Activated T-helper 1 cell treated with Interleukin-2 at 50 U/mL for 16 hours (primary cell): ENCODE results near the gene ARR3.
"Not testable (repeated sequence)": the region's sequence is repeated elsewhere in the genome, so short reads cannot be mapped to it uniquely, and the experiment has no call there.

Source experiments
- DNase-seq: peaks from one replicate; pipeline ENCODE4 v3.0.0-alpha.2; 2020; ENCODE audit warnings: low read depth

The ARR3 gene

DNA sequence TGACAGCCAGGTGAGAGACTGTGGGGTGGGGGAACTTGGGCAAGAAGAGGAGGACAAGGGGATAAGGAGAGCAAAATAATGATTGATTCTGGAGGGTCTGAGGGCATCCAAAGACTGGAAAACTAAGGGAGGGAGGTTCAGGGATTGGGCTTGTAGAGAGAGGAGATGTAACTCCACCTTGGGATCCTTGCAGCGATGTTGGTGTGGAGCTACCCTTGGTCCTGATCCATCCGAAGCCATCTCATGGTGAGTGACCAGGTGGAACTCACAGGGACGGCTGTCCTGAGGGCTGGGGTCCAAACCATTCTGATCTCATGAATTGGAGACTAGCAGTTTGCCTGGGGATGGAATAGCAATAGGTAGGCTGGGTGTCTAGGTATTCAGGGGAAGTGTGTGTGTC is 12.4 kb downstream of the ARR3 start:
- DNase-seq, result no peak

DNA sequence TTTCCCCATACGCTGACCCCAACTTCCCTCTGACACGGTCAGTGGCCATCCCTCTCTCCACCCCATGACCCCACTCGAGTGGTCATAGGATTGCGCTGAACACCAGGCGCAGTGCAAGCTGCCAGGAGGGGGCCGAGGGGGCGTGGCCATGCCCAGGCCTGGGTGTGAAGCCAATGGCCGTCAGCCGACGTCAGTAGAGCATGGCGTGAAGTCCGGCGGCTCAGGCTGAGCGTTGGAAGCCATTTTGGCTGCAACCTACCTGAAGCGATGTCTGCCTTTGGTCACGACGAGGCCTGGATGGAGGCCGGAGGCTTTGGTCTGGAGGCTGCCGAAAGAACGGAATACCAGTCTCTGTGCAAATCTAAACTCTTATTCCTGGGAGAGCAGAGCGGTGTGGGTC is 13.8 kb downstream of the ARR3 start, which contains the start of gene RAB41:
TSS of gene RAB41 (plus strand) at position 222 of the 400 bp plus-strand sequence. CDS start at position 268, 46 bp downstream.
- DNase-seq, result no peak

DNA sequence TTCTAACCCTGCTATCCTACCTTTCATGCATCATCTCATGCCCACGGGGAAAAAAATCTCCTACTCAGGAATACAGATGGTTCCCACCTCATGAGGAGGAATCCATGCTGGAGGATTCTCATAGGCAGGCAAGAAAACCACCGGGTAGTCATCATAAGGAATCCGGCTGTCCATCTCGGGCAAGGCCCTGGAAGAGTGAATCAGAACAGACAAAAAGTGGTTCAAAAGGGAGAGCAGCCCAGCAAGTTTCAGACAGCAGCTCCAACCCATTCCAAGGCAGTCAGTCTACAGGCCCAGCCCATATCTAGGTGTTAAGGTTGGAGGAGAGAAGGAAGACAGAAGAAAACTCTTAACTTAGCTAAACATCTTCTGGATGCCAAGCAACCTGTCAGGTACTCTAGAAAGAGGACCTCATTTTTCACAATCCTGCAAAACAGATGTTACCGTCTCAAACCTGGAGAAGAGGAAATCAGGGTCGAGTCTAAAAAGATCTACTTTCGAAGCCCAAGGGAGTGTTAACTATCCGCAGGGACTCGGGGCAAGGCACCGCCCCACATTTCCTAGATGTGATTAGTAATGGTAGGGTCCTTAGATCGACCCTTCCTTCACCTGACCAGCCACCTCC is 21.1 kb downstream of the ARR3 start:
- no peak for DNase-seq

DNA sequence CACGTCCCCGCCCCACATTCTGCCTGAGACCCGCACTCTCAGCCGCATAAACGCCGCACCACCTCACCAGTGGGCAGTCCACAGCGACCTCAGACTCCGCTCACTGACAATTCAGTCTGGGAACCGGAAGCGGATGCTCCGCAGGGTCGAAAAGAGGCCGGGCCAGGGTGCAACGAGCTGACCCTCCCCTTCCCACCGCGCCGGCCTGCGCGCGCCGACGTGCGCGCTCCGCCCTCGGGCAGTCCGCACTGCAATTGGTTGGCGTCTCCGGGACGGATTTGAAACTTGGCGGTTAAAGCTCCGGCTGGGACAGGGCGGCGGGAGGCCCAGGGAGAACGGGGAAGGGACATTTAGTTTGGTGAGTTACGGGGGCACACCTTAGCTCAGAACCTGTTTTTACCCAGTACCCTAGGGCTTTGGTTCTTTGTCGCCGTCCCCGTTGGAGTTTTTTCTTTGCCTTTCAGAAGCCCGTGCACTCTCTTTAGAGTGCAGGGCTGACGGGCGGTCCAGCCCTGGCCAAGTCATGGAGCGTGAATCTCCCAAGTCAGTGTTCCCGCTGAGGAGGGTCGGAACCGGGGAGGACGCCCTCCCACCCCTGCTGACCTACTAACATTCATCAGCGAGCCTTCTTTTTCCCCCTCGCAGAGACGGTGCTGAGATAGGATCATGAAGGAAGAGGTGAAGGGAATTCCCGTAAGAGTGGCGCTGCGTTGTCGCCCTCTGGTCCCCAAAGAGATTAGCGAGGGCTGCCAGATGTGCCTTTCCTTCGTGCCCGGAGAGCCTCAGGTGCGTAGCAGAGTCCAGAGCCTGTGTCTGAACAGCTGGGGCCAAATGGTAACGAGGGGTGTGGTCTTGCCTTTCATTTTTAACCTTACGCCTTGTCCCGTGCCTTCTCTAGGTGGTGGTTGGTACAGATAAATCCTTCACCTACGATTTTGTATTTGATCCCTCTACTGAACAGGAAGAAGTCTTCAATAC is 21.9 kb downstream of the ARR3 start, which contains the start of the genes KIF4A and PDZD11:
TSS of gene KIF4A (plus strand) at position 312 of the 978 bp plus-strand sequence. CDS start at position 667, 355 bp downstream.
TSS of gene PDZD11 (minus strand) at position 135 of the 978 bp plus-strand sequence. CDS start 586 bp downstream, outside the sequence.
- DNase-seq, result peak; percentile 68

DNA sequence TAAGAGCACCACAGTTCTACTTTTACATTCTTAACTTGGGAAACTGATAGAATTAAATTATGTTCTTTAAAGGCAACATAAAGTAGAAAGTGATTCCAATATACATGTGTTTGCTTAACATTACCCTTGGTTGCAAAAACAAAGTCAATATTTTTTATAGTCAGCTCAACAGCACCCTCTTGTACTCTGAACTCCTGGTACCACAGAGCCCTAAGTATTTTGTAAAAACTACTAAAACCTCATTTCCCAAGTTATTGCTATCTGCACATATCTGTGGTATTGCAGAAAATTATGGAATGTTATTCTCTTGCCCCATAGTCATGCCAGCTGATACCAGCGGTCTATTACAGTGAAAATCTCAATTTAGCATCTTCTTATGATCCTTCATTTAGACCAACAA is 24.7 kb downstream of the ARR3 start:
- DNase-seq, result no peak

DNA sequence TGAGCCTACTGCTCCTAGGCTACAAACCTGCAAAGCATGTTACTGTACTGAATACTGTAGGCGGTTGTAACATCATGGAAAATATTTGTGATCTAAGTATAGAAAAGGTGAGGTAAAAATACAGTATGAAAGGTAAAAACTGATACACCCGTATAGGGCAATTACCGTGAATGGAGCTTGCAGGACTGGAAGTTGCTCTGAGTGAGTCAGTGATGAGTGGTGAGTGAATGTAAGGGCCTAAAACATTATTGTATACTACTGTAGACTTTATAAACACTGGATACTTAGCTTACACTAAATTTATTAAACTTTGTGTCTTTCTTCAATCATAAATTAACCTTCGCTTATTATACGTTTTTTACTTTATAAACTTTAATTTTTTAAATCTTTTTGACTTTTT is 25.5 kb downstream of the ARR3 start:
- no peak for DNase-seq

DNA sequence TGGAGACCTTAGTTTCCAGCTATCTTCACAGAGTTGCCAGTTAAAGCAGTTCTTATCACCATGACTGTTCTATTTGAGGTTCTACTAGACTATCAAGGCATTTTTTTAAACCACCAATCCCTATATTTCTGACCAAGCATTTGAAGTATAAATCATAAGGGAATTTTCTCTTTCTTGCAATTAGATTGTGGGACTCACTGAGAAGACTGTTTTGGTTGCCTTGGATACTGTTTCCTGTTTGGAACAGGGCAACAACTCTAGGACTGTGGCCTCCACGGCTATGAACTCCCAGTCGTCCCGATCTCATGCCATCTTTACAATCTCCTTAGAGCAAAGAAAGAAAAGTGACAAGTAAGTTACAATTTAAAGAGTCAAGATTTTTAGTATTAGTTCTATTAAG is 33.6 kb downstream of the ARR3 start:
- DNase-seq, result no peak

DNA sequence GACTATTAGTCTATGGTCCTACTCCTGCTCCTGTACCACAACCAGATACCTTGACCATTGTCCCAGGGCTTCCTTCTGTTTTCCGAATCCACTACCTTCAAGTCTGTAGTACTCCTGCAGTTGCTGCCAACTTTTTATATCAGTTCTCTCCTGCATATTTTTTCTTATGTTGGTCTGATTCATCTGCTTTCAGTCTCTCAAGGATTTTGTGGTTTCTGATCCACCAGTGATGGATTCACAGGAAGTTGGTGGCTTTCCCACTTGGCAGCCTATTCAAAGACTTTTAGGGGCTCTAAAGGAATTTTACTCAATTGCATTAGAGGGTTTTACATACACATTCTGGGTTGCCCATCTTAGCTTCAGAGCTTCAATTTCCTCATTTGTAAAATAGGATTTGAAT is 45.4 kb downstream of the ARR3 start:
- no peak for DNase-seq

DNA sequence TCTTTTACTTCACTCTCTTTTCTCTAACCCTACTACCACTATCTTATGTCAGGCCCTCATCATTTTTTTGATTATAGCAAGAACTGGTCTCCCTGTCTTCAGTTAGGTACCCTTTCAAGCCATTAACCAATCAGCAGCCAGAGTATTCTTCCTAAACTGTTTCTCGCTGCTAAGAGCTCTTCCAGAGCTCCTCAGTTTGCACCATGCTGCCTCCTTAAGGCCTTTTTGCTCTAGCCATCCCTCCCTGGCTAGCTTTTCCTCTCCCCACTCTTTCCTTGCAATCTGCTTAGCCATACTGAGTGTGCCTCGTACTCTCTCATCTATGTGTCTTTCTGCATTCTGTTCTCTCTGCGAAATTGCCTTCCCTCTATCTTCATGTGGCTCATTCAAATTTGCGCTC is 54.6 kb downstream of the ARR3 start:
- no peak for DNase-seq

DNA sequence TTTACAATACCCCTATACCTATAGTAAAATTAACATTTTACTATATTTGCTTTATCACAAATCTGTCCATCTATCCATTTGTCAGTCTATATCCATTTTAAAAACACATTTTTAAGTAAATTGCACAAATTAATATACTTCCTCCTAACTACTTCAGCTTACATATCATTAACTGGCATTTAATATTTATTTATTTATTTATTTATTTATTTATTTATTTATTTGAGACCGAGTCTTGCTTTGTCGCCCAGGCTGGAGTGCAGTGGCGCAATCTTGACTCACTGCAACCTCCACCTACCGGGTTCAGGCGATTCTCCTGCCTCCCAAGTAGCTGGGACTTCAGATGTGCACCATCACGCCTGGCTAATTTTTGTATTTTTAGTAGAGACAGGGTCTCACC is 55.5 kb downstream of the ARR3 start:
- DNase-seq, result not testable (repeated sequence)

DNA sequence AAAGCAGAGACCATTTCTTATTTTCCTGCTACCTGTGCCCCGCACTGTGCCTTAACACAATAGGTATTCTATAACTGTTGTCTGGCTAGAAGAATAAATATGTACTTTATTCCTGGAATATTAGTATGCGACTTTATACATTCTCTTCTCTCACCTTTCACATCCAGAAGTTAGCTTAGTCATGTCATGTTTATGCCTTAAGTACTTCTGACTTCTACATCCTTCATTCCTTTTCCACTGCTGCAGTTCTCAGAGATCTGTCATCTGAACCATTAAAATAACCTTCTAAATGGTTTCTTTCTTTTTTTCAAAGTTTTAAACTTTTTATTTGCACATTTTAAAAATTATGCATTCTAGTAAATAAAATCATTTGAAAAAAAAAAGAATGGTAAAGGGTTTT is 56.2 kb downstream of the ARR3 start:
- no peak for DNase-seq

DNA sequence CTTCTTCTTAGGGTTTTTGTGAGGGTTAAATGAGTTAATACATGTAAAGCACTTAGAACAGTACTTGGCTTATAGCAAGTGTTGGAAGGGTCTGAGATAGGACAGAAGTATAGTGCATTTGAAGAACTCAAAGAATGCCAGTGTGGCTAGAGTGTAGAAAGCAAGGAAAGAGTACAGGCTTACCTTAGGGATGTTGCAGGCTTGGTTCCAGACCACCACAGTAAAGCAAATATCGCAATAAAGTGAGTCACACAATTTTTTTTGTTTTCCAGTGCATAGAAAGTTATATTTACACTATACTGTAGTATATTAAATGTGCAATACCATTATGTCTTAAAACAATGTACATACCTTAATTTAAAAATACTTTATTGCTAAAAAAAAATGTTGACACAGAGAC is 63.0 kb downstream of the ARR3 start:
- no peak for DNase-seq
